VCaP (cell line): ENCODE results near the gene CYB561.

ENCODE experiments used
- H3K27ac ChIP-seq: fragments of 450-650 bp; 2 replicates; pipeline ENCODE4 v1.5.1; 2017
- CTCF ChIP-seq: fragments of 450-650 bp; conservative IDR thresholded peaks from 2 replicates; pipeline ENCODE4 v1.5.1; 2017; ENCODE audit warnings: mild to moderate bottlenecking, moderate library complexity

Gene CYB561

GRCh38 chr17:63406689-63407330 is 39.3 kb downstream of the CYB561 start:
- H3K27ac ChIP-seq: 0 out of 2 replicates have a peak overlapping the region, but pooled peaks have one; percentile 8
- TF ChIP-seq CTCF: peak; percentile 89

GRCh38 chr17:63405741-63406261 is 40.3 kb downstream of the CYB561 start:
- peak; percentile 79 for TF ChIP-seq CTCF
- H3K27ac ChIP-seq: no peak overlapping the region

- H3K27ac ChIP-seq: no peak overlapping the region
- TF ChIP-seq CTCF: no peak
Measured at GRCh38 chr17:63405020-63405419, 41.1 kb downstream of the CYB561 start.

- no peak overlapping the region for H3K27ac ChIP-seq
- TF ChIP-seq CTCF: no peak
Measured at GRCh38 chr17:63402431-63403212, 43.5 kb downstream of the CYB561 start.

- no peak for TF ChIP-seq CTCF
- H3K27ac ChIP-seq: peak overlapping the region; percentile 69
Measured at GRCh38 chr17:63399856-63400255, 46.2 kb downstream of the CYB561 start.

GRCh38 chr17:63399316-63399715 is 46.8 kb downstream of the CYB561 start:
- TF ChIP-seq CTCF: no peak
- peak overlapping the region; percentile 69 for H3K27ac ChIP-seq

- peak overlapping the region; percentile 69 for H3K27ac ChIP-seq
- no peak for TF ChIP-seq CTCF
Measured at GRCh38 chr17:63398680-63399079, 47.4 kb downstream of the CYB561 start.
